Measurements from ENCODE around the gene MYCBPAP.

MYCBPAP gene

DNA sequence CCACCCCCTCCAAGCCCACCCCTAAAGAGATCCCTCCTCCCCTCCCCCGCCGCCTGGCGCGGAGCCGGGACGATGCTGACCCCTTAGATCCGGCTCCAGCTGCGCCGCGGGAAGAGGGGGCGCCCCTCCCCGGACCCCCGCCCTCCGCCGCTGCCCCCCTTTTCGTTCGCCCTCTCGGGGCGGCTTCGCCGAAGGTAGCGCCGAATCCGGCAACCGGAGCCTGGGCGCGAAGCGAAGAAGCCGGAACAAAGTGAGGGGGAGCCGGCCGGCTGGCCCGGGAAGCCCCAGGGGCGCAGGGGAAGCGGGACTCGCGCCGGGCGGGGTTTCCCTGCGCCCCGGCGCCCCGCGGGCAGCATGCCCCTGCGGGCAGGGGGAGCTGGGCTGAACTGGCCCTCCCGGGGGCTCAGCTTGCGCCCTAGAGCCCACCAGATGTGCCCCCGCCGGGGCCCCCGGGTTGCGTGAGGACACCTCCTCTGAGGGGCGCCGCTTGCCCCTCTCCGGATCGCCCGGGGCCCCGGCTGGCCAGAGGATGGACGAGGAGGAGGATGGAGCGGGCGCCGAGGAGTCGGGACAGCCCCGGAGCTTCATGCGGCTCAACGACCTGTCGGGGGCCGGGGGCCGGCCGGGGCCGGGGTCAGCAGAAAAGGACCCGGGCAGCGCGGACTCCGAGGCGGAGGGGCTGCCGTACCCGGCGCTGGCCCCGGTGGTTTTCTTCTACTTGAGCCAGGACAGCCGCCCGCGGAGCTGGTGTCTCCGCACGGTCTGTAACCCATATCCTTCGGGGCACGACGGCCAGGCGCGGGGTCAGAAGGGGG, 52.9 kb downstream of the MYCBPAP start:
- H3K79me2 ChIP-seq (ENCODE audit: insufficient read depth, low read depth) = no peaks in the 10 kb centered on the region
- H3K4me3 ChIP-seq (IDR thresholded peaks at IDR 0.05; ENCODE audit: insufficient read depth, low read depth, low read length) = no peak overlapping the region
- no peak overlapping the region for H3K9ac ChIP-seq
- H3K27me3 ChIP-seq (ENCODE audit: insufficient read depth, low read depth) = peaks cover 56% of the 10 kb centered on the region
- H4K20me1 ChIP-seq (ENCODE audit: insufficient read depth) = no peaks in the 10 kb centered on the region
- peaks cover 9% of the 10 kb centered on the region for H3K4me1 ChIP-seq (ENCODE audit: low read depth, poor library complexity, severe bottlenecking)
- no peaks in the 10 kb centered on the region for H3K36me3 ChIP-seq (ENCODE audit: insufficient read depth)
- no peak overlapping the region for H3K27ac ChIP-seq
- peak overlapping the region; percentile 84; the same call in 1 of the 2 replicates for H2AFZ ChIP-seq (ENCODE audit: low read depth)
- peak overlapping the region; percentile 82 for H3K4me2 ChIP-seq
- TF ChIP-seq, protein P1, sequence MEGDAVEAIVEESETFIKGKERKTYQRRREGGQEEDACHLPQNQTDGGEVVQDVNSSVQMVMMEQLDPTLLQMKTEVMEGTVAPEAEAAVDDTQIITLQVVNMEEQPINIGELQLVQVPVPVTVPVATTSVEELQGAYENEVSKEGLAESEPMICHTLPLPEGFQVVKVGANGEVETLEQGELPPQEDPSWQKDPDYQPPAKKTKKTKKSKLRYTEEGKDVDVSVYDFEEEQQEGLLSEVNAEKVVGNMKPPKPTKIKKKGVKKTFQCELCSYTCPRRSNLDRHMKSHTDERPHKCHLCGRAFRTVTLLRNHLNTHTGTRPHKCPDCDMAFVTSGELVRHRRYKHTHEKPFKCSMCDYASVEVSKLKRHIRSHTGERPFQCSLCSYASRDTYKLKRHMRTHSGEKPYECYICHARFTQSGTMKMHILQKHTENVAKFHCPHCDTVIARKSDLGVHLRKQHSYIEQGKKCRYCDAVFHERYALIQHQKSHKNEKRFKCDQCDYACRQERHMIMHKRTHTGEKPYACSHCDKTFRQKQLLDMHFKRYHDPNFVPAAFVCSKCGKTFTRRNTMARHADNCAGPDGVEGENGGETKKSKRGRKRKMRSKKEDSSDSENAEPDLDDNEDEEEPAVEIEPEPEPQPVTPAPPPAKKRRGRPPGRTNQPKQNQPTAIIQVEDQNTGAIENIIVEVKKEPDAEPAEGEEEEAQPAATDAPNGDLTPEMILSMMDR (conservative IDR thresholded peaks at IDR 0.05; ENCODE audit: low read depth, low read length) = no peak

GRCh38 chr17:50561746-50562141, 53.5 kb downstream of the MYCBPAP start:
- TF ChIP-seq, protein P1 (conservative IDR thresholded peaks at IDR 0.05; ENCODE audit: low read depth, low read length) = no peak
- H3K27ac ChIP-seq = no peak overlapping the region
- H3K4me1 ChIP-seq (ENCODE audit: low read depth, poor library complexity, severe bottlenecking) = peaks cover 9% of the 10 kb centered on the region
- H3K27me3 ChIP-seq (ENCODE audit: insufficient read depth, low read depth) = peaks cover 62% of the 10 kb centered on the region
- no peaks in the 10 kb centered on the region for H3K36me3 ChIP-seq (ENCODE audit: insufficient read depth)
- no peak overlapping the region for H3K9ac ChIP-seq
- H3K79me2 ChIP-seq (ENCODE audit: insufficient read depth, low read depth) = no peaks in the 10 kb centered on the region
- no peak overlapping the region for H3K4me2 ChIP-seq
- H2AFZ ChIP-seq (ENCODE audit: low read depth) = no peak overlapping the region
- H3K4me3 ChIP-seq (IDR thresholded peaks at IDR 0.05; ENCODE audit: insufficient read depth, low read depth, low read length) = no peak overlapping the region
- H4K20me1 ChIP-seq (ENCODE audit: insufficient read depth) = no peaks in the 10 kb centered on the region

DNA sequence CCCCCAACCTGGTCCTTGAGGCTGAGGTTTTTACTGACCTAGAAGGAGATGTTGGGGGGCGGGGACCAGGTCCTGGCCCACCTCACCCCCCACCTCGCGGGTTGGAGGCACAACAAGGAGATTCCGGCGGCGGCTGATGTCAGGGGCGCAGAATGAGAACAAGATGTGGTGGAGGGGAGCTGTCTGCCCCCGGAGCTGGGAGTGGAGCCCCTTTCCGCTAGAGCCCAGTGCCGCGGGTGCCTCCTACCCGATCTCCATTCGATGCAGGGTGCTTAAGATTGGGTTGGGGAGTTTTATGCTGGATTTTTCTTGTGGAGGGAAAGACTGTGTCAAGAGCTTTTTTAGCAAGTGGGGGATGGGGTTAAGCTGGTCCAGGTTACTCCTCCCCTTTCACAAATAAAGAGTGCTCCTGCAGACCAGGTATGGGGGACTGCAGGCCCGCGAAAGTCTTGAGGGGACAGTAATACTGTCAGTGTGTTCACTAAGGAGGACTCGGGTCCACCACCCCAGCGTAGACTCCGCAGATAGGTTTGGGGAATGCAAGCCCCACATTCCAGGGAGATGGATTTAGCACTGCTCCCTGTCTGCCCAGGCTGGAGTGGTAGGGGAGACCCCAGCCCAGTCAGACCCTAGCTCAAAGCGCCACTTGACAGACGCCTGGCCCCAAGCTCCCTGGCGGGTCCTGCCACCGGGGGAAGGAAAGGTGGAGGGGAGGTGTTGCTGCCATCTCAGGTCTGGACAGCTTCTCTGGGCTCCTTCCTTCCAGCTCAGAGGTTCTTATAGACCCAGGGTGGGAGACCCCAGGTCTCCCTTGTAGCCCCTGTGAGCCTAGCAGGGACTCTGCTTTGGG, 54.2 kb downstream of the MYCBPAP start:
- Histone ChIP-seq H3K9ac (no peak overlapping the region), H3K36me3 (ENCODE audit: insufficient read depth) (no peaks in the 10 kb centered on the region), H3K4me2 (no peak overlapping the region), H3K4me1 (ENCODE audit: low read depth, poor library complexity, severe bottlenecking) (peaks cover 9% of the 10 kb centered on the region), H2AFZ (ENCODE audit: low read depth) (no peak overlapping the region), H3K4me3 (IDR thresholded peaks at IDR 0.05; ENCODE audit: insufficient read depth, low read depth, low read length) (no peak overlapping the region), H3K27me3 (ENCODE audit: insufficient read depth, low read depth) (peaks cover 67% of the 10 kb centered on the region), H3K27ac (no peak overlapping the region), H3K79me2 (ENCODE audit: insufficient read depth, low read depth) (no peaks in the 10 kb centered on the region), H4K20me1 (ENCODE audit: insufficient read depth) (no peaks in the 10 kb centered on the region)
- TF ChIP-seq, protein P1 (conservative IDR thresholded peaks at IDR 0.05; ENCODE audit: low read depth, low read length) = no peak

GRCh38 chr17:50563092-50563511, 54.9 kb downstream of the MYCBPAP start:
- H3K4me1 ChIP-seq (ENCODE audit: low read depth, poor library complexity, severe bottlenecking) = peaks cover 9% of the 10 kb centered on the region
- no peak overlapping the region for H2AFZ ChIP-seq (ENCODE audit: low read depth)
- no peak overlapping the region for H3K27ac ChIP-seq
- H3K79me2 ChIP-seq (ENCODE audit: insufficient read depth, low read depth) = no peaks in the 10 kb centered on the region
- H4K20me1 ChIP-seq (ENCODE audit: insufficient read depth) = no peaks in the 10 kb centered on the region
- no peak overlapping the region for H3K9ac ChIP-seq
- no peaks in the 10 kb centered on the region for H3K36me3 ChIP-seq (ENCODE audit: insufficient read depth)
- peaks cover 71% of the 10 kb centered on the region for H3K27me3 ChIP-seq (ENCODE audit: insufficient read depth, low read depth)
- no peak overlapping the region for H3K4me3 ChIP-seq (IDR thresholded peaks at IDR 0.05; ENCODE audit: insufficient read depth, low read depth, low read length)
- TF ChIP-seq, protein P1 (conservative IDR thresholded peaks at IDR 0.05; ENCODE audit: low read depth, low read length) = no peak
- H3K4me2 ChIP-seq = no peak overlapping the region
